Measurements from ENCODE around the gene DPP7. TPM values are rescaled to one million over a fixed set of nuclear protein-coding genes. Genes with fewer than 3 reads are reported as not detected.

Gene DPP7
- total RNA-seq, 1 experiment from 2014 or later, result 291 TPM

- Histone ChIP-seq H3K36me3 (ENCODE audit: control insufficient read depth in 1 of 2, insufficient read depth in 2 of 2, low read length in 2 of 2) (peaks cover 0 to 8% of the 10 kb centered on the region in 2 experiments; a peak in 1 of 4 replicates), H3K27ac (ENCODE audit: low read depth, low read length) (no peak overlapping the region), H3K9me2 (ENCODE audit: insufficient read depth) (no peaks in the 10 kb centered on the region), H3K9me3 (ENCODE audit: control insufficient read depth in 1 of 2, insufficient read depth in 1 of 2, low read depth in 1 of 2, low read length in 2 of 2) (no peaks in the 10 kb centered on the region), H3K27me3 (ENCODE audit: insufficient read depth, low read length) (no peaks in the 10 kb centered on the region), H3K4me3 (replicated peaks in 1 of 2; ENCODE audit: low read depth in 1 of 2, low read length in 2 of 2) (no peak overlapping the region), H2AFZ (ENCODE audit: low read depth, low read length, poor library complexity, severe bottlenecking) (no peak overlapping the region), H3K4me2 (ENCODE audit: low read length) (no peak overlapping the region), H3K9ac (ENCODE audit: low read length) (no peak overlapping the region), H3K79me2 (ENCODE audit: insufficient read depth, low read length) (peaks cover 5% of the 10 kb centered on the region; the same call in 1 of the 2 replicates), H3K4me1 (ENCODE audit: control insufficient read depth in 1 of 2, insufficient read depth in 2 of 2, low read length in 2 of 2) (peaks cover 38 to 60% of the 10 kb centered on the region in 2 experiments), H4K20me1 (ENCODE audit: insufficient read depth) (no peaks in the 10 kb centered on the region)
- ATAC-seq, result no peak
- BruUV-seq (replicated peaks), result no TSS peak
- ChIA-PET CTCF (interaction anchor here (1.1 kb wide), 1 partner anchor 12 kb away, joined by 6 read pairs; no protein-coding TSS in a partner anchor), POLR2A (no interaction called here), RAD21 (ENCODE audit: low non-redundant PET in 1 of 2, low total read pairs in 2 of 2, uncharacterized antibody in 2 of 2, unreplicated experiment in 2 of 2) (no interaction called here)
- TF ChIP-seq ELF1 (IDR thresholded peaks at IDR 0.05; ENCODE audit: borderline replicate concordance, low read depth) (no peak), REST (IDR thresholded peaks at IDR 0.05; ENCODE audit: low read depth) (no peak), ZNF274 (IDR thresholded peaks at IDR 0.05; ENCODE audit: low read depth, low read length) (no peak), YY1 (IDR thresholded peaks at IDR 0.05; ENCODE audit: extremely low read depth, insufficient replicate concordance, low read depth, low read length) (no peak)
- intact Hi-C loops (cut with micrococcal nuclease), result no loop called here
- DNase-seq (ENCODE audit: low read depth, low spot score), result no peak
These were observed 34.0 kb downstream of the DPP7 start for GRCh38 chr9:137080260-137081122.
